GM23338 (cell line): ENCODE data around the gene HDGFL2.

ENCODE experiments used
- EZH2 ChIP-seq: fragments of 200-600 bp; sonication (generic); IDR thresholded peaks from one replicate; pipeline ENCODE4 v1.8.0; 2017; ENCODE audit warnings: antibody characterized with exemption, mild to moderate bottlenecking, low read depth; ENCODE audit not compliant: unreplicated experiment
- EZH2phosphoT487 ChIP-seq: fragments of 200-600 bp; sonication (generic); IDR thresholded peaks from one replicate; pipeline ENCODE4 v1.8.1; 2018; ENCODE audit warnings: antibody characterized with exemption; ENCODE audit not compliant: unreplicated experiment
- POLR2AphosphoS5 ChIP-seq: IDR thresholded peaks from 2 replicates; pipeline ENCODE4 v1.6.1; 2016; ENCODE audit warnings: antibody characterized with exemption, low read depth
- REST ChIP-seq: IDR thresholded peaks from one replicate; pipeline ENCODE4 v1.6.1; 2018; ENCODE audit warnings: antibody characterized with exemption; ENCODE audit not compliant: unreplicated experiment

DNA sequence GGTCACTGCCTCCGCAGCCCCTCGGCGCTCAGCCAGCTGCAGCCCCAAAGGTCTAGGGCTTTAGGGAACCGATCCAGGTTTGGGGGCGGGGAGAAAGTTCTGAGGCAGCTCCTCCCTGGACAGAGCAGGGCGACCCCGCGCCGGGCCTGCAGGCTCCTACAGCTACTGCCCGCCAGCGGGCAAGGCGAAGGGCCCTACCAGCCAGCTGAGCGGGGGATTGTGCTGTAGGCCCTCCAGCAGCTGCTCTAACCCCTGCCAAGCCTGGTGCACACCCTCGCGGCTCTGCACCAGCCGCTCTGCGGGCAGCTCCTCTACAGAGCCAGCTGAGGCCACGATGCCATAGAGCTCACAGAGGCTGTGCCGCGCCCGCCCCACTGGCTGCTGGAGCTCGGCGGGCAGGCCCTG, 32.2 kb downstream of the HDGFL2 start:
- TF ChIP-seq EZH2 (no peak), REST (no peak), EZH2phosphoT487 (no peak), POLR2AphosphoS5 (no peak)
